Measurements from ENCODE around the gene TRIM33. TPM values are rescaled to one million over a fixed set of nuclear protein-coding genes. Genes with fewer than 3 reads are reported as not detected.
A peak's percentile ranks its signal among the peaks of the same experiment; 100 is the strongest.

Gene TRIM33
- total and polyA plus RNA-seq, 2 of the 13 experiments (the other 11 are each of a cell fraction or from before 2014, with no cell fraction given): 35.5 to 42.2 TPM

DNA sequence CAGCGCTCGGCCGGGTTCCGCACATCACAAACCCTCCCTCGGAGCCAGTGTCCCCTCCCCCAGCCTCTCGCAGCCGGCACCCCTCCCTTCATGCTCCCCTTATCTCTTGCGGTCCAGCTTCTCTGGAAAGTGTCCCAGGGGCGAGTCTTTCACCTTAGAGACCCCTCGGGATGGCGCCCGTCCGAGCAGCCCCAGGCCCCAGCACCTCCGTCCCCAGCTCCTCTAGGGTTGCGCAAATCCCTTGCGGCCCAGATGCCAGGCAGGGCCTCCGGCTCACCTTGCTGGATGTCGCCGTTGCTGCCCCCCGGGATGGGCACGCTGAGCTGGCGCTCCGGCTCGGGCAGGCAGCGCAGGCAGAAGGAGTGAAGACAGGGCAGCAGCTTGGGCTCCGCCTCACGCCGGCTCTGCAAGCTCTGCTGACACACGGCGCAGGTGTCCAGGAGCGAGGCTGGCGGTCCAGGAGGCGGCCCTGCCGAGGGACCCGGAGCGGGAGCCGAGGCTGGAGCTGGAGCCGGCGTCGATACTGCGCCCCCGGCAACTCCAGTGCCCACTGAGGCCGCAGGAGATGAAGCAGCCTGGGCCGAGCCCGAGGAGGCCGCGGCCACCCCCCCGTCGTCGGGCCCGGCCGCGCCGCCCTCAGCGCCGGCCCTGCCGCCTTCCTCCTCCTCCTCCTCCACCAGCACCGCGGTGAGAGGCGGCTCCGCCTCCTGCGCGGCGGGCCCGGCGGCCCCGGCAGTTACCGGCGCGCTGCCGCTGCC lies 550 bp downstream of the TRIM33 start (continued):
- TF ChIP-seq PITX1 (CRISPR knock-in tag; IDR thresholded peaks at IDR 0.05): no peak
- 0 out of 2 replicates have a peak, but pooled peaks have one; percentile 36 for TF ChIP-seq ZNF292 (CRISPR knock-in tag; IDR thresholded peaks at IDR 0.05; ENCODE audit: borderline replicate concordance, low read depth)
- TF ChIP-seq, protein P1, sequence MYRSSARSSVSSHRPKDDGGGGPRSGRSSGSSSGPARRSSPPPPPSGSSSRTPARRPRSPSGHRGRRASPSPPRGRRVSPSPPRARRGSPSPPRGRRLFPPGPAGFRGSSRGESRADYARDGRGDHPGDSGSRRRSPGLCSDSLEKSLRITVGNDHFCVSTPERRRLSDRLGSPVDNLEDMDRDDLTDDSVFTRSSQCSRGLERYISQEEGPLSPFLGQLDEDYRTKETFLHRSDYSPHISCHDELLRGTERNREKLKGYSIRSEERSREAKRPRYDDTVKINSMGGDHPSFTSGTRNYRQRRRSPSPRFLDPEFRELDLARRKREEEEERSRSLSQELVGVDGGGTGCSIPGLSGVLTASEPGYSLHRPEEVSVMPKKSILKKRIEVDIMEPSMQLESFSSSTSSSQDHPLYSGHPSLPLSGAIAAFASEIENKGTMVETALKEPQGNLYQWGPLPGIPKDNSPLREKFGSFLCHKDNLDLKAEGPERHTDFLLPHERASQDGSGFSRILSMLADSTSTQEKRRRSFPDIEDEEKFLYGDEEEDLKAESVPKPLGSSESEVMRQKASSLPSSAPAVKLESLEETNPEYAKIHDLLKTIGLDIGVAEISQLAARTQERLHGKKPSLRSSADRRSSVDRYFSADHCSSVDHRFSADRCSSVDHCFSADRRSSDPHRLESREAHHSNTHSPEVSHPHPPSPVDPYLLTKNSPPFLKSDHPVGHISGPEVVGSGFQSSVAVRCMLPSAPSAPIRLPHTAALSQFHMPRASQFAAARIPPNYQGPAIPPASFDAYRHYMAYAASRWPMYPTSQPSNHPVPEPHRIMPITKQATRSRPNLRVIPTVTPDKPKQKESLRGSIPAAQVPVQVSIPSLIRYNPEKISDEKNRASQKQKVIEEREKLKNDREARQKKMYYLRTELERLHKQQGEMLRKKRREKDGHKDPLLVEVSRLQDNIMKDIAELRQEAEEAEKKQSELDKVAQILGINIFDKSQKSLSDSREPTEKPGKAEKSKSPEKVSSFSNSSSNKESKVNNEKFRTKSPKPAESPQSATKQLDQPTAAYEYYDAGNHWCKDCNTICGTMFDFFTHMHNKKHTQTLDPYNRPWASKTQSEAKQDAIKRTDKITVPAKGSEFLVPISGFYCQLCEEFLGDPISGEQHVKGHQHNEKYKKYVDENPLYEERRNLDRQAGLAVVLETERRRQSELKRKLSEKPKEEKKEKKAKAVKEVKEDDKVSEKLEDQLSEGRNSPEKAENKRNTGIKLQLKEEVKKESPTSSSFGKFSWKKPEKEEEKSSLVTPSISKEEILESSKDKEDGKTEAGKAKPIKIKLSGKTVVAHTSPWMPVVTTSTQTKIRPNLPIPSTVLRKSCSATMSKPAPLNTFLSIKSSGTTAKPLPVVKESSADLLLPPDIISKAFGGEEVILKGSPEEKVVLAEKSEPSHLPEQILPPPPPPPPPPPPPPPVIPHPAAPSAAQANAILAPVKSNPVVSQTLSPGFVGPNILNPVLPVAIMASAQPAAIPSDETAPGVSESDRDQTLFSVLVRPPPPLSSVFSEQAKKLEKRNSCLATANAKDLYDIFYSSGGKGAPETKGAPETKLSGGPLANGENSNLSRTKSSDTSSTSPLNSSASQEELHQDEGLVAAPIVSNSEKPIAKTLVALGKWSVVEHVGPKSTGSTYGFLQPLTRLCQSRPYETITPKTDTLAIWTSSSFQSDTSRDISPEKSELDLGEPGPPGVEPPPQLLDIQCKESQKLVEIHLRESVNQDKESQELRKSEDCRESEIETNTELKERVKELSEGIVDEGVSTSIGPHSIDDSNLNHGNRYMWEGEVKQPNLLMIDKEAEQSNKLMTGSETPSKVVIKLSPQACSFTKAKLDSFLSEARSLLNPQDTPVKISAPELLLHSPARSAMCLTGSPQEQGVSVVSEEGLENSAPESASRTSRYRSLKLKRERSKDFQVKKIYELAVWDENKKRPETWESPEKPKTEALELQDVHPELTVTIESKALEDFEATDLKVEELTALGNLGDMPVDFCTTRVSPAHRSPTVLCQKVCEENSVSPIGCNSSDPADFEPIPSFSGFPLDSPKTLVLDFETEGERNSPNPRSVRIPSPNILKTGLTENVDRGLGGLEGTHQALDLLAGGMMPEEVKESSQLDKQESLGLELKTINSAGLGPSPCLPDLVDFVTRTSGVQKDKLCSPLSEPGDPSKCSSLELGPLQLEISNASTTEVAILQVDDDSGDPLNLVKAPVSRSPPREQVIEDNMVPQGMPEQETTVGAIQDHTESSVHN (CRISPR knock-in tag; IDR thresholded peaks at IDR 0.05): 0 out of 2 replicates have a peak, but pooled peaks have one; percentile 45
- TF ChIP-seq, protein P2, sequence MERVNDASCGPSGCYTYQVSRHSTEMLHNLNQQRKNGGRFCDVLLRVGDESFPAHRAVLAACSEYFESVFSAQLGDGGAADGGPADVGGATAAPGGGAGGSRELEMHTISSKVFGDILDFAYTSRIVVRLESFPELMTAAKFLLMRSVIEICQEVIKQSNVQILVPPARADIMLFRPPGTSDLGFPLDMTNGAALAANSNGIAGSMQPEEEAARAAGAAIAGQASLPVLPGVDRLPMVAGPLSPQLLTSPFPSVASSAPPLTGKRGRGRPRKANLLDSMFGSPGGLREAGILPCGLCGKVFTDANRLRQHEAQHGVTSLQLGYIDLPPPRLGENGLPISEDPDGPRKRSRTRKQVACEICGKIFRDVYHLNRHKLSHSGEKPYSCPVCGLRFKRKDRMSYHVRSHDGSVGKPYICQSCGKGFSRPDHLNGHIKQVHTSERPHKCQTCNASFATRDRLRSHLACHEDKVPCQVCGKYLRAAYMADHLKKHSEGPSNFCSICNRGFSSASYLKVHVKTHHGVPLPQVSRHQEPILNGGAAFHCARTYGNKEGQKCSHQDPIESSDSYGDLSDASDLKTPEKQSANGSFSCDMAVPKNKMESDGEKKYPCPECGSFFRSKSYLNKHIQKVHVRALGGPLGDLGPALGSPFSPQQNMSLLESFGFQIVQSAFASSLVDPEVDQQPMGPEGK (CRISPR knock-in tag; IDR thresholded peaks at IDR 0.05): 0 out of 2 replicates have a peak, but pooled peaks have one; percentile 12
- peak; percentile 71; the same call in 1 of the 2 replicates for TF ChIP-seq ZNF768 (CRISPR knock-in tag; IDR thresholded peaks at IDR 0.05)
- TF ChIP-seq ZNF619 (CRISPR knock-in tag; IDR thresholded peaks at IDR 0.05): 0 out of 2 replicates have a peak, but pooled peaks have one; percentile 28
- TF ChIP-seq, protein P3, sequence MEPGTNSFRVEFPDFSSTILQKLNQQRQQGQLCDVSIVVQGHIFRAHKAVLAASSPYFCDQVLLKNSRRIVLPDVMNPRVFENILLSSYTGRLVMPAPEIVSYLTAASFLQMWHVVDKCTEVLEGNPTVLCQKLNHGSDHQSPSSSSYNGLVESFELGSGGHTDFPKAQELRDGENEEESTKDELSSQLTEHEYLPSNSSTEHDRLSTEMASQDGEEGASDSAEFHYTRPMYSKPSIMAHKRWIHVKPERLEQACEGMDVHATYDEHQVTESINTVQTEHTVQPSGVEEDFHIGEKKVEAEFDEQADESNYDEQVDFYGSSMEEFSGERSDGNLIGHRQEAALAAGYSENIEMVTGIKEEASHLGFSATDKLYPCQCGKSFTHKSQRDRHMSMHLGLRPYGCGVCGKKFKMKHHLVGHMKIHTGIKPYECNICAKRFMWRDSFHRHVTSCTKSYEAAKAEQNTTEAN (CRISPR knock-in tag; conservative IDR thresholded peaks at IDR 0.05): no peak
- 0 out of 2 replicates have a peak, but pooled peaks have one; percentile 33 for TF ChIP-seq MTA1 (CRISPR knock-in tag; IDR thresholded peaks at IDR 0.05; ENCODE audit: borderline replicate concordance)
- peak; percentile 47; the same call in 1 of the 2 replicates for TF ChIP-seq MYC (CRISPR knock-in tag; IDR thresholded peaks at IDR 0.05; ENCODE audit: borderline replicate concordance)
- TF ChIP-seq MAFF (IDR thresholded peaks at IDR 0.05; ENCODE audit: low read depth, low read length): no peak
- peak; percentile 48; the same call in 1 of the 2 replicates for TF ChIP-seq KDM4B (CRISPR knock-in tag; IDR thresholded peaks at IDR 0.05)
- 0 out of 2 replicates have a peak, but pooled peaks have one; percentile 43 for TF ChIP-seq ZBTB1 (CRISPR knock-in tag; IDR thresholded peaks at IDR 0.05; ENCODE audit: borderline replicate concordance)
- TF ChIP-seq, protein P4, sequence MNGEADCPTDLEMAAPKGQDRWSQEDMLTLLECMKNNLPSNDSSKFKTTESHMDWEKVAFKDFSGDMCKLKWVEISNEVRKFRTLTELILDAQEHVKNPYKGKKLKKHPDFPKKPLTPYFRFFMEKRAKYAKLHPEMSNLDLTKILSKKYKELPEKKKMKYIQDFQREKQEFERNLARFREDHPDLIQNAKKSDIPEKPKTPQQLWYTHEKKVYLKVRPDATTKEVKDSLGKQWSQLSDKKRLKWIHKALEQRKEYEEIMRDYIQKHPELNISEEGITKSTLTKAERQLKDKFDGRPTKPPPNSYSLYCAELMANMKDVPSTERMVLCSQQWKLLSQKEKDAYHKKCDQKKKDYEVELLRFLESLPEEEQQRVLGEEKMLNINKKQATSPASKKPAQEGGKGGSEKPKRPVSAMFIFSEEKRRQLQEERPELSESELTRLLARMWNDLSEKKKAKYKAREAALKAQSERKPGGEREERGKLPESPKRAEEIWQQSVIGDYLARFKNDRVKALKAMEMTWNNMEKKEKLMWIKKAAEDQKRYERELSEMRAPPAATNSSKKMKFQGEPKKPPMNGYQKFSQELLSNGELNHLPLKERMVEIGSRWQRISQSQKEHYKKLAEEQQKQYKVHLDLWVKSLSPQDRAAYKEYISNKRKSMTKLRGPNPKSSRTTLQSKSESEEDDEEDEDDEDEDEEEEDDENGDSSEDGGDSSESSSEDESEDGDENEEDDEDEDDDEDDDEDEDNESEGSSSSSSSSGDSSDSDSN (CRISPR knock-in tag; IDR thresholded peaks at IDR 0.05): peak; percentile 84
- TF ChIP-seq NFATC3 (CRISPR knock-in tag; IDR thresholded peaks at IDR 0.05): no peak
